ENCODE data around the gene ADNP.

ADNP gene

DNA sequence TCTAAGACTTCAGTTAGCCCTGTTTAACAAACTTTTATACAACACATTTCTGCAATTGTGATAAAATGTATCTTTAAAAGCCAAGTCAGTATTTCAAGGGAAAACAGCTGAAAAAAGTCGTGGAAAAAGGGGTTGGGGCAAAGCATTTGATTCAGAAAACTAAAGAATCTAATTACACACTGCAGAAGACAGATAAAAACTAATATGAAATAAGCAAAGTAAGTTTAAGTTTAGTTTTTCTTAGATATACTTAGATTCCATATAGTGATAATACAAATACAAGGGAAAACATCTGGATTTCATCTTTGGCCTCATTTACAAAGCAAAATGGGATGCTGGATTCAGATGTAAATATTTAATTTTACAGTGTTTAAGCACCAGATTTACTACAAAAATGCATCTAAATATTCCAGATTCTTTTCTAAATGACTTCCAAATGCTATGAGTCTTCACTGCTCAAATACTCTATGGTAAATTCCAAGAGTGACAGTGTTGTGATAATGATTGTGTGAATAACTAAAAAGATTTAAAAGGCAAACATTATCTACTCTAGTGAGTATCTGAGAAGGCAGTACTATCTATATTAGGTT lies 1.5 kb upstream of the ADNP start:
- FAIRE-seq, result no peak

GRCh38 chr20:50932016-50932485 lies 814 bp upstream of the ADNP start:
- DNase-seq (ENCODE audit: low spot score), result no peak
- no peak for FAIRE-seq

More for the DNA sequence above, 1.5 kb upstream of the ADNP start:
- DNase-seq (ENCODE audit: low spot score), result no peak

DNA sequence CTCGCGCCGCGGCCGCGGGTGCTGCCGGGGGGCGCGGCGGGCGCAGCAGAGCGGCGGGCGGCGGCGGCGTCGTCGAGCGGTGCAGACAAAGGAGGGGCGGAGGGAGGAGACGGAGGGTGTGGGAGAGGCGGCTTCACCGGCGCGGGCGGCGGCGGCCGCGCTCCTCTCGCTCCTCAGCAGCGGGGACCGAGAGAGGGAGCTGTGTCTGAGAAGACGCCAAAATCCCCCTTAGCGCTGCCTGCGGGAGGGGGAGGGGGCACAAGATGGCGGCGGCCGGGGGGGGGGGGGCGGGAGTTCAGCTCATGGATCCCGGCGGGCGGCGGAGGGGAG lies 296 bp downstream of the ADNP start:
- DNase-seq (ENCODE audit: low spot score) (peak; percentile 75), FAIRE-seq (no peak)

DNA sequence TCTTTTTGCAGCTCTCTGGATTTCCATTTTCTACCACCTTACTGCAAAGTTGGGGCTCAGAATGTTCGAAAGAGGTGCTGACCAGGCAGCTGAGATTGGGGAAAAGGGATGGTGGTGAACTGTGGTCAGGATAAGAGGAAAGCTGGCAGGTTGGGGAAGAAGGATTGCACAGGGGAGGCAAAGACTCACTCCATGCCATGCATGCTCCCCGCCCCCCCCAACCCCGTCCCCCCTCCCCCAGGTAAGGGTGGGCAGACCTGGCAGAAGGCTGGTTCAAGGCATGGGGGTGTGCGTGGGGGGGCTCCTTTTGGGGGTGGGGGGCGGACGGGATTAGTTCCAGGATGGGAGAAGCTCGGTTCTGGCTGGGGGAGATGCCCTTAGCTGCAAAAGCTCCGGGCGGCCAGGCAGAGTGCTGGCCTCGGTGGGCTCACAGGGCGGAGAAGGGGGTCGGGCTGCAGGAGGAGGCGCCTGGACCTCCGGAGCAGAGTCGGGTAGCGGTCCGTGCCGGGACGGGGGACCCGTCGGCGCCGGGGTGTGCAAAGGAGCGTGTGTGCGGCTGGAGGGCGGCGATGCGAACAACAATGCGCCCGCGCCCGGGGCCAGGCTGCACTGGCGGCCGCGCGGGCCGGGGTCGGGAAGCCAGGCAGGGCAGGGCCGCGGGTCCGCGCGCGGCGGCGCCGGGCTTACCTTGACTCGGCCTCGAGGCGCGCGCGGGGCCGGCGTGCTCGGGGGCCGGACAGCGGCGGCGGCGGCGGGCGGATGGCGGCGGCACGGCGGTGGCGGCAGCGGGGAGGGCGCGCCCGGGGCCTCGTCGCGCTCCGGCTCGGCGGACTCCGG lies 880 bp downstream of the ADNP start:
- peak; percentile 54 for DNase-seq (ENCODE audit: low spot score)
- no peak for FAIRE-seq

GRCh38 chr20:50929299-50930138 lies 1.7 kb downstream of the ADNP start:
- FAIRE-seq (no peak), DNase-seq (ENCODE audit: low spot score) (peak; percentile 96)

GRCh38 chr20:50928469-50928868 lies 2.8 kb downstream of the ADNP start:
- FAIRE-seq, result no peak

GRCh38 chr20:50926530-50926929 lies 4.7 kb downstream of the ADNP start:
- DNase-seq (ENCODE audit: low spot score), result no peak
- FAIRE-seq, result no peak

More at GRCh38 chr20:50928469-50928868, 2.8 kb downstream of the ADNP start:
- no peak for DNase-seq (ENCODE audit: low spot score)

DNA sequence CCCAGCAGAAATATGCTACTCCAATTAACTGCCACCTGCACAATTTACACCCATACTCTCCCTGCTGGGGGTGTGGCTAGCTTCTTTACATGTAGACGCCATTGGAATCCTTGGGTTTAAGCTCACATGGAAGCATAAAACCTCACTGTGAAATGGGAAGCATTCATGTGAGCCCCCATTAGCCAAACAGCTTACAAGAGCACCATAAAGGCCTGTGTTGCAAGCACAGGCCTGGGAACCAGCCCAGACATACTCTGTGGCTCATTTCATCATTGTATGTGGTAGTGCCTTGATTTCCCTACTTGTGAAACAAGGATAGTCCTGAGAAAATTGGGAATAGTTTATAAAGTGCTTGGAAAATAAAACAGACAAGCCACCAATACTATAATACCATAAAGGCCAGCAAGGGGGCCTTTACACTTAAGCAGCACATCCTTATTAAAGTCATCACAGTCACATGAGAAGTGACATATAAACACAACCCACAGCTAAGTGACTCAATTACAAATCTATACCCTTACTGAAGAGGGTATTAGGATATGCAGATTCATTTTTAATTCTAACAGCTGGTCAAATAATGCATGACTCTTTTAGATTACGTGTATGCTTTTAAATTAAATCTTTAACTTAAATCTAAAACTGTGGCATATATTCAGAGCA lies 6.8 kb downstream of the ADNP start:
- FAIRE-seq, result no peak
- DNase-seq (ENCODE audit: low spot score), result no peak

GRCh38 chr20:50921803-50922501 lies 9.3 kb downstream of the ADNP start:
- FAIRE-seq (no peak), DNase-seq (ENCODE audit: low spot score) (no peak)

DNA sequence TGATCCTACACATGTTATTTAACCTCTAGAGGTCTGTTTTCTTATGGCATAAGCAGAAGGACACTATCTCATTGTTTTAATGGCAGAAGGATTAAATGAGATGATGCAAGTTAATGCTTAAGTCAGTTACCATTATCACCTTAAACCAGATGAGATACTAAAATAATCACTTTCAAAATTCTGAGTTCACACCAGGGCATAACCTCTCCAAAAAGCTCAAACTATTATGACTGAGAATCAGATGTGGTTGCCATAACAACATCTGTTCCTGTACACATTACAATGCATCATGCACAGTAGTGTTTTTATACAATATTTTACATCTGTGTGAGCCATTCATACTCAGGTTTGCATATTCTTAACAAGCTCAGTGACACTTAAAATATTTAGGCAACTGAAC lies 10.2 kb downstream of the ADNP start:
- FAIRE-seq, result no peak
- DNase-seq (ENCODE audit: low spot score), result no peak

DNA sequence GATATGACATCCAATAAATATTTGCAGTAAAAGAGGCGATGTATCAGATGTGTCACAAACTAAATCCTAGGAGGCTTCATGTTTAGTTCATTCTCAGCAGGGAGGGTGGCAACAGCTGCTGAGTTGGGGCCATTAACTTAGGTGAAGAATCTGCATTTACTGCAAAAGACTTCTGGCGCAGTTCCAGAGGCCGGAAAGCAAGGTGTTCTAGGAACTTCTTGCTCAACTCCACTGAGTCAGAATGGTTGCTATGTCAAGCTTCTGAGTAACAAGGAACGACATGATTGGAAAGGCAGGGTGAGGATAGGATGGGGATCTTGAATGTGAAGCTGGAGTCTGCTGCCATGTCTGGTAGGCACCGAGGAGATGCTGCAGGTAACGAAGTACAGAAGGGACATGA lies 11.7 kb downstream of the ADNP start:
- DNase-seq (ENCODE audit: low spot score) (no peak), FAIRE-seq (no peak)

GRCh38 chr20:50918403-50918802 lies 12.8 kb downstream of the ADNP start:
- FAIRE-seq, result no peak
- DNase-seq (ENCODE audit: low spot score), result no peak

GRCh38 chr20:50916934-50917333 lies 14.3 kb downstream of the ADNP start:
- DNase-seq (ENCODE audit: low spot score) (no peak), FAIRE-seq (peak; percentile 40)

- no peak for FAIRE-seq
- DNase-seq (ENCODE audit: low spot score), result no peak
Measured at GRCh38 chr20:50916257-50916656, 15.0 kb downstream of the ADNP start.

- FAIRE-seq (no peak), DNase-seq (ENCODE audit: low spot score) (no peak)
Measured at GRCh38 chr20:50915424-50915823, 15.8 kb downstream of the ADNP start.

DNA sequence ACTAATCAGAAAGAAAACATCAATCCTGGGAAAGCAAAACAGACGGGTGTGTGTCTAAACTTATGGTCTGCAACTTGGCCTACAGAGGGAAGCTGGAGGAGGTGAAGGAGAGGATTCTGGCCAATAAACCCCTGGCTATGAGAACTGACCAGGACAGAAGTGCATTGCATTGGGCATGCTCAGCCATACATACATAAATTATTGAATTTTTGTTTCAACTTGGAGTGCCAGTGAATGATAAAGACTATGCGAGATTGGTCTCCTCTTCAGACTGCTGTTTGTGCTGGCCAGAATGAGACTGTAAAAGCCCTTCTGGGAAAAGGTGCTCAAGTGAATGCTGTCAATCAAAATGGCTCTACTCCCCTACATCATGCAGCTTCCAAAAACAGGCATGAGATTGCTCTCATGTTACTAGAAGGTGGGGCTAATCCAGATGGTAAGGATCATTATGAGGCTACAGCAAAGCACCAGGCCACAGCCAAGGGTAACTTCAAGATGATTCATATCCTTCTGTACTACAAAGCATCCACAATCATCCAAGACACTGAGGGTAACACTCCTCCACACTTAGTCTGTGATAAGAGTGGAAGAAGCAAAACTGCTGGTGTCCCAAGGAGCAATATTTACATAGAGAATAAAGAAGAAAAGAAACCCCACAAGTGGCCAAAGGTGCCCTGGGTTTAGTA lies 17.4 kb downstream of the ADNP start:
- no peak for DNase-seq (ENCODE audit: low spot score)
- FAIRE-seq, result no peak

DNA sequence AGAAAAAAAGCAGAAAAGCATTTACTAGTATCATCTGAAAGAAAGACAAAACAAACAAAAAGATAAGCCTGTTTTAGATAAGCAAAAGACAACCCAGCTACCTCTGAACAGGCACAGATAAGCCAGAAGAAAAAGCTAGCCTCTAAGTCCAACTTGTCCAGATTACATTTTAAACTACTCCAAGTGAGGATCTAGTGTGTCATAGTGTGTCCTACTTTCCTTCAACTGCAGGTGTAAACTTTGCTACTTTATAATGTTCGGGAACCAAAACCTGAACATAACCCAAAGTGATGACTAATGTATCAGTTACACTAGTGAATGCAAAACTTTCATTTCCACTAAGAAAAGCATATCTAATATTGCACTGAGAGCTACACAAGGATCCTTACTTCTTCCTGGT lies 19.5 kb downstream of the ADNP start:
- FAIRE-seq (no peak), DNase-seq (ENCODE audit: low spot score) (no peak)

GRCh38 chr20:50911030-50911429 lies 20.2 kb downstream of the ADNP start:
- no peak for FAIRE-seq

GRCh38 chr20:50909413-50909812 lies 21.8 kb downstream of the ADNP start:
- FAIRE-seq (no peak), DNase-seq (ENCODE audit: low spot score) (no peak)

More at GRCh38 chr20:50911030-50911429, 20.2 kb downstream of the ADNP start:
- no peak for DNase-seq (ENCODE audit: low spot score)

- no peak for DNase-seq (ENCODE audit: low spot score)
- FAIRE-seq, result no peak
Measured at GRCh38 chr20:50904067-50904570, 27.1 kb downstream of the ADNP start.
